GM19395 (cell line): ENCODE data around the gene OPRM1.
A peak's percentile ranks its signal among the peaks of the same experiment; 100 is the strongest.

Source experiments
- ATAC-seq: cut with Tn5 transposase; IDR thresholded peaks from one replicate; pipeline ENCODE4 v1.9.1; 2021; ENCODE audit warnings: mild to moderate bottlenecking, moderate library complexity; ENCODE audit not compliant: unreplicated experiment

The OPRM1 gene

DNA sequence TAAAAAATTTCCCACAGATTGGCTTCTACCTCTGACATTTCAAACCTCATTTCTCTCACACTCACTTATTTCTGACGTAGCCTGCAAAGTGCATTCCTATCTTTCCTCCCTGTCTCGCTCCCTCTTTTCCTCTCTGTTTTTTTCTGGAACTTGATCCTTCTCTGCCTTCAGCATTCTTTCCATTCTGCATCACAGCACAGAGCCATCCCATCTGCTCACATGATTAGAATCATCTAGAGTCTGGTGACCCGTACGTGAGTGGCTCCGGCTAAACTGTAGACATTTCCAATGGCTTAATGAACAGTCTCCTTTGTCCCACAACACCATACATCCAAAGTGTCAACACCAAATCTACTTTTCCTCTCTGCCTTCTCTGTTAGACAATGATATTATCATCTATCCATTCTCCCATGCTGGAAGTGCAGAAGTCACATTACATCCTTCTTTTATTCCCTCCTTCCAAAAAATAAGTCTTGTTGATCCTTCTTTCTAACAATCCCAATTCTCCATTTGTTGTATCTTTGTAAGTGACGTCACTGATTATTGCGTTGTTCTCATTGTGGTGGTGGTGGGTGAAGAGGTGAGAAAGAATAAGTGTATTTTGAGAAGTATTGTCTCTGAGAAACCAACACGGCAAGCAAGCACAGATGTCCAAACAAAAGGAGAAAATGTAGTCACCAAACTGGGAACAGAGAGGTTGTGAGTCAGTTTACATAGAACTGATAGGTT, 41.6 kb downstream of the OPRM1 start:
- no peak for ATAC-seq

DNA sequence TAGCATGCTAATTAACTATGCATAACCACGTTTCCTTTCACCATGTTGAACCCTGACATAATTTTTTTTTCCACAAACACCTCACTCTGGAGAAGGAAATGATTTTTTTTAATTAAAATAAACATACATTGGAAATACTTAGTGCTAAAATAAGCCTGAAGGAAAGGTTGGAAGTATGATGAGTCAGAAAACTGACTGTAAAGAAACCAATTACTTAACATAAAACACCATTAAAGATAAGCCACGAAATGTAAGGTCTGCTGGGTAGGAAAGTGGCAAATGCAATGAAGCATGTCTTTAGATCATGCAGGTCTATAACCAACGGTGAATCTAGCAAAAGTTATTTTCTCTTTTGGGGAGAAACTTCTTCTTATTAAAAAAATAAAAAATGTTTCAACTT, 47.5 kb downstream of the OPRM1 start:
- ATAC-seq: no peak

DNA sequence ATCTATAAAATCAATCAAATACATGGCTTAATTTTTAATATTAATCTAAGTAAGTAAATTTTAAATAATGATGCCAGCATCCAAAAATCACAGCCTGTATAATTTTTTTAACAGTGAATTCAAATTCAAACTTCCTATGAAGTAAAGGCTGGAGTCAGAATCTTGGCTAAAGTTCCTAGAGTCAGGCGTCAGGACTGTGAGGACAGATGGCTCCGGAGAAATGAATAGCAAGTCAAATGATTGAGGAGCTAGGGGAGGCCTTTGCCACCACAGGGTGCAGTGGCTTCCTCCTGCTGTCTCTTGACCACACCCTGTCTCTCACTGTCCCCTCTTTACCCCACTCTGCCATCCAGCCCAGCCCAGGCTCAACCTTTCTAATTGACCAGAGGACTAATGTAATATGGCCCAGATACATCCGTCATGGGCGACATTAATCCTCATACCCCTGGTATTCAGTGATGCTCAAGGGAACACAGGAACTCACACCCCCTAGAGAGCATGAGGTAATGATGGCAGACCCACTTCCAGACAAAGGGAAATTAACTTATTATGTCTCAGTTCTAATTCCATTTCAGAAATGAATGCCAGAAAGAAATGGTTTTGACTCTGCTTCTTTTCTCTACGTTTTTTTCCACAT, 53.4 kb downstream of the OPRM1 start:
- ATAC-seq: no peak

DNA sequence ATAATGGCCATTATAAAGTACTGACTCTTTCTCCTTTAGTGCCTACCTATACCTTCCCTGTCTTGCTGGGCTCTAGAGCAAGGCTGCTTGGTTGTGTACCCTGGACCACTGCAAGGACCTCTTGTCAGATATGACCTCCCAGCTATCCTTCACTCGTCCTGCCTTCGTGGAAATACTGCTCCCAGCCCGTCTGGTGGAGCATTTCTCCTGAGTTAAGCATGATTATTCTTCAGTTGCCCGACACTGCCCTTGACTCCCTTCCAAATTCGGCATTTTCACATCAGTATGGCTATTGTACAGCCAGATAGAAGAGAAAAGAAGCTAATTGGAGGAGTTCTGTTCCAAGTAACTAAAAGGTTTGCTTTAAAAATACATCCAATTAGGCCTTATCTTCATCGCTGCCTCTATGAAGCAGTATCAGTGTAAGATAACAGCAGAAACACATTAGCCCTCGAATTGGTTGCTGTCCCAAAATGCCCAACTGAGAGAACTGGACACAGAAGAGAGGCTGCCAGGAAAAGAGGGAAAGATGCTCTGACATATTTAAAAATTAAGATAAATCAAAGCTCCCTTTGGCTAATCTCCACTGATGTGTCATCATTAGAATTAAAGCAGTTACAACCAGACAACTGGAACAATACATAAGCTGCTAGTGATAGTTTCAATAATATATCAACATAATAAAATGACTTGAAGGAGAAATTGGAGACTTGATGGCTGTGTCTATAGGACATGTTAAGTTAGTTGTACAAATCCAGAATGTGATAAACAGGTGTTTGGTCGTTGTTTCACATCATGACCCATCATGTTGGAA, 54.4 kb downstream of the OPRM1 start:
- ATAC-seq: no peak

DNA sequence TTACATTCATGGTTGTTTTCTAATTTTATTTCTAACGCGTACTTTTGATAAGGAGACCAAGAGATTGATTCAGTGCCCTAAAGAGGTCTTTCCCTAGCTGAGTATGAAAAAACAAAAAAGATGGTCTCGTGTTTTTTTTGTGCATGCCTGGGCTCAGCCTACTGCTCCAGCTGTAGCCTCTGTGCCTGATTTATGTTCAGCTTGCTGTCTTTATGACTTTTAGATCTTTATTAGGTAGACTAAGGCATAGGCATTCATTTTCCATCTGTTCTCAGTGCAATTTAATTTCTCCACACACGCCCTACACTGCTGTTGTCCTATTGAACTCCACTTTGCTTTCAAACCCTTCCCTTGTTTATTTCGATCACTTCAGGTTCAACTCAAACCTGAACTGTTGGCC, 56.5 kb downstream of the OPRM1 start:
- ATAC-seq: no peak

DNA sequence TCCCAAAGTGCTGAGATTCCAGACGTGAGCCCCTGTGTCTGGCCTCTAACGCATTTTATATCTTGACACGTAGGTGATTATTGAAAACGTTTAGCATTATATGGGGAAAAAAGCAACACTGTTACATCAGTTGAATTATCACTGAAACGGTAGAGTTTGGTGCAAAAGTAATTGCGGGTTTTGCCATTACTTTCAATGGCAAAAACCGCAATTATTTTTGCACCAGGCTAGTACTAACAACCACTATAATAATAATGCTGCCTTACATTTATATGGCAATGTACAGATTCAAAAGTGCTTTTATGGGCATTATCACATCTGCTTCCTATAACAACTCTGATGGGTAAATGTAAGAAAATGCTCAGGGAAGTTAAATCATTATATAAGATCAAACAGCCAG, 57.3 kb downstream of the OPRM1 start:
- no peak for ATAC-seq

DNA sequence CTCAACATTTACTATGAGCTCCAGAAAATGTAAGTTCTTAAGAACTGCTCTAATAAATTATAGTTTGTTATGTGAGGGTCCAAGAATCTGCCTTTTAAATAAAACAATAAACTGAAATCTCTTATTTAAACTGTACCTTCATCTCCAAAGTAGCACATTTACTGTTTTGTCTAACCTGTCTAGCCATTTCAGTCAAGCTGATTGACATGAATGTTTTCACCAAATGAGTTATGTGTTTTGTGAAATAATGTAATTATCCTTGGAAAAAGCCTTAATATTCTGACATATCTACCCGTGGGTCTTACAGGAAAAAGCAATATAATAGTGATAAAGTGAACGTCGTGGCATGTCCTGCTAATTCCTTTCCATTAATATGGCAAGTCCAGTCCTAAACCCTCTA, 57.8 kb downstream of the OPRM1 start:
- no peak for ATAC-seq

DNA sequence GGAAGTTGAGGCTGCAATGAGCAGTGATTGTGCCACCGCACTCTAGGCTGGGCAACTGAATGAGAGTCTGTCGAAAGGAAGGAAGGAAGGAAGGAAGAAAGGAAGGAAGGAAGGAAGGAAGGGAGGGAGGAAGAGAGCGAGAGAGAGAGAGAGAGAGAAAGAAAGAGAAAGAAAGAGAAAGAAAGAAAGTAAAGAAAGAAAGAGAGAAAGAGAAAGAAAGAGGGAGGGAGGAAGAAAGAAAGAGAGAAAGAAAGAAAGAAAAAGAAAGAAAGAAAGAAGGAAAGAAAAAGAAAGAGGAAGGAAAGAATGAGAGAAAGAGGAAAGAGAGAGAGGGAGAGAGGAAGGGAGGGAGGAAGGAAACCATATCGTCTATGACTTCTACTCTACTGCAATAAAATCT, 60.2 kb downstream of the OPRM1 start:
- no peak for ATAC-seq

DNA sequence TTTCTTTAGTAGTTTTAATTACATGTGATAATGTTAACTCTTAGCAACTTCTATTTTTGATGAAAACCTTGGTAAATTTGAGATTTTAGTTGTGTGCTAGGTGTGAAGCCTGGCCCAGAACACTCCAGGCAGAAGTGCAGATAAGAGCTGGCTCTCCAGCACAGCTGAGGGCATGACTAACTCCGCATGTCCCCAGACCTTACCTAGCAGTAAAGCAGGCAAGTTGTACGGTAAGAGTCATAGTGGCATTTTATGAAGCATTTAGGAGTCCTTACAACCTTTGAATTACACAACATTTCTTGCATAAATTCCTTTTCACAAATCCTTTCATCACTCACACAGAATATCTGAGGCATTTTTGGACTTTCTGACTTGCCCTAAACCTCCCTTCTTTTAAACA, 67.2 kb downstream of the OPRM1 start:
- ATAC-seq: no peak

DNA sequence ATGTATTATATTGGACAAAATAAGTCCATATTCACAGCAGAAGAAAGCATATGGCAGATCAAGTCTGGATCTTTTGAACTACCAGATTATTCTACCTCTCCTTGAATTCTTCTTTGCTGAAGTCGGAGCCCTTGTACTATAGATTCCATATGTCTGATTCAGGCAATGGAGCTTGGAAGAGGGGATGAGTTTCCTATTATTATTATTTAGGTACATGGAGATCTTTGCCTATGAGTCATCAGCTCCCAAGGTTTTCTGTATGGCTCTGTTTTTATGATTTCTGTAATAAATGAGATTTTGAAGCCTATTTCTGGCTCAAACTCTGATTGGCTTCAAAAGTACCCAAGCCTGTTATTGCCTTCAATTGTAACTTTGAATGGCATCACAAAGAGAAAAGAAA, 72.0 kb downstream of the OPRM1 start:
- ATAC-seq: no peak

DNA sequence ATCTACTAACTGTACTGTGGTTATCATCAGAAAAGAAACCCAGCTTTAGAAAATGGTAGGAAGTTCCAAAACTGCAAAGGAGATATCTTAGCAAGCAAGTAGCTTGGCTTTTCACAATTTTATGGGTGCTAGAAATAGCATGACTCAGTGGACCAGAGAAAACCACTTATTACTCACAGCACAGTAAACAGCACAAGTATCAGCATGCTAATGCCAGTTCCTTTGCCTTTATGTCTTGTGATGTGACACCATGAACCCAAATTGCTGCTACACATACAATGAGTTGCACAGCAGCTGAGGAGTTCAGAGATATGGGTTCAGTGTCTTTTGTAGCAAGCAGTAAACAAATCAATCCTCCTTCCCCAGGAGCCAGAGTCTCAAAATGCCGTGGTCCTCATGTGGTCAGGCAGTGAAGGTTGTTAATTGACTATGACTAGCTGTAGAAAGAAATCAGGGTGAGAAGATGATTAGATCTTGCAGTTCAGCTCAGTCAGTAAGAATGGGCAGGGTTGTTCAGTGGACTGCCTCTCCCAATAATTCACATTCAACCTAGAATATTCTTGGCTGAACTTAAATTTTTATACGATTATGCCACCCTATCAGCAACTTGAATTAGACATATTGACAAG, 73.3 kb downstream of the OPRM1 start:
- ATAC-seq: no peak

DNA sequence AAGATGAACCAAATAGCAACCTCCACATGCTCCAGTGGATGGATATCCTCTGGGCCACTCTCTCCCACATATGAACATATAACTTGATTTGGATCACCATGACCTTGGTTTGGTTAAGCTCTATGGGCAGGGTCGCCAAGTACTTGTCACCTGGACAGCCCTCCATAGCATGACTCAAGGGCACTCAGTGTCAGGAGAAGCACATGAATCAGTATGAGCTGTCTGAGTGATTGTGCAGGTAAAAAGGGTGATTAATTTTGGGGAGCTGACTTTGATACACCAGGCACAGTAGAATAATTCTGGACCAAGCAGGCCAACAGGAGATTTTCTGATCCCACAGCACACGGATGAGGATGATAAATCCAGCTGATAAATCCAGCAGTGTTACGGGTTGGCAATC, 74.4 kb downstream of the OPRM1 start:
- ATAC-seq: no peak

DNA sequence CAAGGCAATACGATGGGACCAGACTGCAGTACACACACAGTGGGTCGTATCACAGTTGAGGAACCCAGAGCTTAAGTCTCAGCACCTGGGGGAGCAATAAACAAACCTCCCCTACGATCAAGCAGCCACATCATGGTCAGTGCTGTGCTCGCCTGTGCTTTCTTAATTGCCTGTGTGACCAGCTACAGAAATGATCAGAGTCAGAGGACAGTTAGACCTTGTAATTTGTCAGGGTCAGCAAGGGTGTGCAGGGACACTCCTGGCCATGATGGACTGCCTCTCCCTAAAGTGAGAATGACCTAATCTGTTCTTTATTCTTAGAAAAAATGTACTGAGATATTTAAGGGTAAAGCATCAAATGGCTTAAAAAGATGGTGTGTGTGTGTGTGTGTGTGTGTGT, 78.4 kb downstream of the OPRM1 start:
- no peak for ATAC-seq

DNA sequence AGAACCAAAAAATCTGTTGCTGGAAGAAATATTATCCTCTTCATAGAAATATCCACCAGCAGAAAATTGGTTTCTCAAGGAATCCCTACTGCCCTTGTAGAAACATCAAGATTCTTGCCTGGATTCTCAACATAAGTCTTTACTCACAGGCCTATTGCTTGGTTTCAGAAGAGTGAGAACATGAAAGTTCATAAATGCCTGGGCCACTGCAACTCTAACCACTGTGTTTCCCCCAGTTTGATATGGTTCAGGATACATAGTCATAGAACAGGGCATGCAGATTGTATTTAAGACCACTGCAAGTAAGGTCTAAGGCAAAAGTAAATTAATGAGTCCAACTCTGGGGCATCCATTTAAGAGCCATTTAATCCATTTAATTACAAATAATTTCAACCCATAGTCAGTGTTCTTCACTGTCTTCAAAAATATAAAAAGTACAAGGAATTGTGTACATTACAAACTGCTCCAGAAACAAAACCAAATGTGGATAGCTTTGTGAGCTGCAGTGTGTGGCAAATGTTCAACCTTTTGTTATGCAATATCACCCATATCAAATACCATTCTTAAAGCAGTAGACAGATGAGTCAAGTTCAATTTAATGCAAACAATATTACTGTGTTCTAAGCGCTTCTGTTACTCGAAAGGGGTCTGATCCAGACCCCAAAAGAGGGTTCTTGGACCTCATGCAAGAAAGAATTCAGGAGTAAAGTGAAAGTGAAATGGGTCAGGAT, 83.3 kb downstream of the OPRM1 start:
- no peak for ATAC-seq

DNA sequence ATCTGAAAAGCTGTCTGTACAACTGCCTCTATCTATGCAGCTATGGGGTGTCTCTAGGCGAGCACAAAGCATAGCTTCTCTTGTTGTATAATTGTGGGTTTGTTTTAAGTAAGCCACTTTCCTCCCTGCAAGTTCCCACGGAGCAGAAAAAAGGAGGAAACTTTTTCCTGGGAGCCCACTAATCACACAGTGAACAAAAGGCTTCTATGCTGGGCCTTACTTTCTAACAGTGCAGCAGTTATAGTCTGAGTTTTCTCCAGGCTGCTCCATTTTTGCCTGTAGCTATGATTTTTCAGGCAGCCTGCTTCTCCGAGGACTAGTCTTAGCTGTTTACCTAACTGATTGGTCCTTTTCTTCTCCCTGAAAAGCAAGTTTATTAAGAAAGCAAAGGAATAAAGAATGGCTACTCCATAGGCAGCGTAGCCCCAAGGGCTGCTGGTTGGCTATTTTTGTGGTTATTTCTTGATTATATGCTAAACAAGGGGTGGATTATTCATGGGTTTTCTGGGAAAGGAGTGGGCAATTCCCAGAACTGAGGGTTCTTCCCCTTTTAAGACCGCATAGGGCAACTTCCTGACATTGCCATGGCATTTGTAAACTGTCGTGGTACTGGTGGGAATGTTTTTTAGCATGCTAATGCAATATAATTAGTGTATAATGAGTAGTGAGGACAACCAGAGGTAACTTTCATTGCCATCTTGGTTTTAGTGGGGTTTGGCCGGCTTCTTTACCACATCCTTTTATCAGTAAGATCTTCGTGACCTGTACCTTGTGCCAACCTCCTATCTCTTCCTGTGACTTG, 84.3 kb downstream of the OPRM1 start:
- no peak for ATAC-seq

DNA sequence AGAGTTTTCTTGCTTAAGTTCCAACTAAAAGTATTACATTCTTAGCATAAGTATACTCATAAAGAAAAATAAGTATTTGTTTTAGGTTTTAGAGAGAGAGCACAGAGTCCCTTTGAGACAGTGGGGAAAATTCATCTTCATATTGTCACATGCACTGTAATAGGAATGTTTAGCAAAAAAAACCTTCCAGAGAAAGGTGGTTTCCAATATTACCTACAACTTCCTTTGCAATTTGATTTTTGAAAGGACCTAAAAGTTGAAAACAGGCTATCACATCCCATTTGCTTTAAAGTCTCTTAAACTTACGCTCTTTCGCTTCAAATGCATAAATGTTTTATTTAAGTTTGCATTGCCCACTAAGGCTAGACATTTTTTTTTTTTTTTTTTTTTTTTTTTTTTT, 86.4 kb downstream of the OPRM1 start:
- no peak for ATAC-seq

DNA sequence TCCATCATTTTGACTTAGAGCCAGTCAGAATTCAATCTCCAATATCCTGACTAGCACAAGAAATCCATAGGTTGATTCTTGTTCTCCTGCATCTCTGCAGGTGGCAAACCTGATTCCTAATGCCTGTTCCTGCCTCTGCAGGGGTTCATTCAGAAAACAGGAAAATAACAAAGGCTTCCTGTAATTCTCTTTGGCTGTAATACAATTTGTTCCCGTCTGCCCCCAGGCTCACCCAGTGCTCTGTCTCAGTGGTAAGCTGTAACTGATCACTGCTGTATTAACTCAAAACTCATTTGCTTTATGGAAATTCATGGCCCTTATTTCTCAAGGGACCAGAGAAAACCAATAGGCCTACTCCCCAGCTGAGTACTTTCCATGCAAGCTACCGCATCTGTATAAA, 88.6 kb downstream of the OPRM1 start:
- no peak for ATAC-seq

DNA sequence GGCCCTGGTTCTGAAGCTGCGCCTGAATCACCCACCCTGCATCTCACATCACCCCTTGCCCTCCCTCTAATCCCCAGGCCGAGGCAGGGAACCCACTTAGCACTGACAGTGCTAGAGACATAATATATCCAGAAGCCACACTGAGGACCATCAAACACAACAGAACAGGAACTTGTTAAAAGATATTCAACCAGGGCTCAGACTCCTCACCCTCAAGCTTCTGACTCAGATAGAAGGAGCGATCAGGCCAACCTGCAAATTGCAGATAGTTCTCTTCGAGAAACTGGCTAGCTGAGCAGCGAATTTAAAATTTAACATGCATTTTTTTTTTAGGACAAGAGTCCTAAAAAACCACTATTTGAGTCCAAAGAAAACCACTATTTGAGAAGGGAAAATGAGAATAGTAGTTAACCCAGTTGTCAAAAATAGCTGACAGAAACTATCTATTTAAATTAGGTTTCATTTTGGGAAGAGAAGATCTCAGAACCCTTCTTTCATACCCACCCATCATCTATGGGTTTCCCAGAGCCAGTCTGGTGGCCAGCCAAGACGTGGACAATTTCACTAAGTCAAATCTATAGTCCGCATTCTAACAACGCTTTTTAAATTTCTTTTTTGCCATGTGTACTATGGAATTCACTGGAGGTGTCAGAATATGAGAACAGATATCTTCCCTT, 95.6 kb downstream of the OPRM1 start:
- peak; percentile 54 for ATAC-seq

DNA sequence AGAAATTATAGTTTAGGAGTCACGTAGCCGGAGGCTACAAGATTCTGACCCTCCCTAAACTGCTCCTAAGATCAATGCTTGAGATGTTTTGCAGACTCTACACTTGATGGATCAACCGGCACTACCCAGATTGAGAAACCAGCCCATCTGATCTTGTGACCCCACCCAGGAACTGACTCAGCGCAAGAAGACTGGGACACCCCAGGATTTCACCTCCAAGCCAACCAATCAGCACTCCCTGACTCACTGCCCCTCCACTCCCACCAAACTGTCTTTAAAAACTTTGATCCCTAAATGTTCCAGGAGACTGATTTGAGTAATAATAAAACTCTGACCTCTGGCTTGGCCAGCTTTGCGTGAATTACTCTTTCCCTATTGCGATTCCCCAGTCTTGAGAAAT, 99.8 kb downstream of the OPRM1 start:
- ATAC-seq: no peak

DNA sequence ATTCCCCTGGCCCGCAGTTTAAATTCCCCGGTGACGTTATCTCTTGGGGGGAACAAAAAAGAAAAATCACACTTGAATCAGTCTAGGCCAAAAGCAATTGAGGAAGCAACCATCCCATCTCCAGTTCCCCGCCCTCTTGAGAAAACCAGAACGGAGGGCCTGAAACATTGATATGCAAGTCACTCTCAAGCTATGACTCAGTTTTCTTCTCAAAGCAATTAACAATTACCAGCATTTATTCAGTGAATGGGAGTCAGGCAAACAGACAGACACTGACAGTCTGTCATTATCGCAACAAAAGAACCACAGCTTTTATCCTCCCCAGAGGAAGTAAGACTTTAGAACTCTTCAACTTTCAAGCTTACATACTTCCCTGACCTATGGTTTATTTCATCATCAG, 100.9 kb downstream of the OPRM1 start:
- no peak for ATAC-seq
